ENCODE results near the gene TUBD1.

DNA sequence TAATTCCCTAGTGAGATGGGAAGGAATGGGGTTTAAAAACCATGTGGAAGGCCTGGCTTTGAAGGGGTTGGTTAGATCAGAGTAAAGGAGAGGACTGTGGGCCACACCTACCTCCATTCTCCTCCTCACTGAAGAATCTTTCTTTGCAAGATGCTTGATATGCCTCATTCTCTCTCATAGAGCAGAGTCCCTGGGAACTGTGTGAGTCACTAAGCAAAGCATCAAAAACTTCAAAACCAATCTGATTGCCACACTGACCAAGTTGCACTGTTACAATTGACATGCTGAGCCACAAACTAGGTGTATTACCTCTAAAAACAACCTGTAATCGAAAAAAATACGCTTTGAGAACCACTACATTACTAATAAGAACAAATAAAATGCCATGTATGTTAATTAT, 2.0 kb downstream of the TUBD1 start:
- TF ChIP-seq, protein P1, sequence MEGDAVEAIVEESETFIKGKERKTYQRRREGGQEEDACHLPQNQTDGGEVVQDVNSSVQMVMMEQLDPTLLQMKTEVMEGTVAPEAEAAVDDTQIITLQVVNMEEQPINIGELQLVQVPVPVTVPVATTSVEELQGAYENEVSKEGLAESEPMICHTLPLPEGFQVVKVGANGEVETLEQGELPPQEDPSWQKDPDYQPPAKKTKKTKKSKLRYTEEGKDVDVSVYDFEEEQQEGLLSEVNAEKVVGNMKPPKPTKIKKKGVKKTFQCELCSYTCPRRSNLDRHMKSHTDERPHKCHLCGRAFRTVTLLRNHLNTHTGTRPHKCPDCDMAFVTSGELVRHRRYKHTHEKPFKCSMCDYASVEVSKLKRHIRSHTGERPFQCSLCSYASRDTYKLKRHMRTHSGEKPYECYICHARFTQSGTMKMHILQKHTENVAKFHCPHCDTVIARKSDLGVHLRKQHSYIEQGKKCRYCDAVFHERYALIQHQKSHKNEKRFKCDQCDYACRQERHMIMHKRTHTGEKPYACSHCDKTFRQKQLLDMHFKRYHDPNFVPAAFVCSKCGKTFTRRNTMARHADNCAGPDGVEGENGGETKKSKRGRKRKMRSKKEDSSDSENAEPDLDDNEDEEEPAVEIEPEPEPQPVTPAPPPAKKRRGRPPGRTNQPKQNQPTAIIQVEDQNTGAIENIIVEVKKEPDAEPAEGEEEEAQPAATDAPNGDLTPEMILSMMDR (conservative IDR thresholded peaks at IDR 0.05; ENCODE audit: low read depth, low read length): no peak
- no peak for TF ChIP-seq EZH2 (IDR thresholded peaks at IDR 0.05; ENCODE audit: borderline replicate concordance, low read depth, low read length, poor library complexity, severe bottlenecking)

All from A673 (cell line).